GM13977 (cell line): ENCODE measurements around the gene ZNF446.

Experiments
- DNase-seq: peaks from one replicate; pipeline ENCODE4 v3.0.0; 2012; ENCODE audit warnings: low spot score
- CTCF ChIP-seq: IDR thresholded peaks from 2 replicates; pipeline ENCODE4 v1.5.1; 2012; ENCODE audit warnings: mild to moderate bottlenecking, control low read depth; ENCODE audit not compliant: insufficient read depth; ENCODE audit errors: extremely low read depth, missing control alignments
- in situ Hi-C: fragments of 300-500 bp; cut with MboI; formaldehyde crosslinking; loops from one replicate; pipeline ENCODE4 v1.12.0; 2022; ENCODE audit warnings: low sequenced_read_pairs, low pct_unique_long_range_greater_than_20kb, mixed read lengths, inconsistent platforms; ENCODE audit not compliant: unreplicated experiment

The ZNF446 gene

GRCh38 chr19:58473775-58474174 is 2.4 kb upstream of the ZNF446 start:
- in situ Hi-C loops = no loop called here
- no peak for DNase-seq
- no peak for TF ChIP-seq CTCF

- no peak for DNase-seq
- TF ChIP-seq CTCF = no peak
- in situ Hi-C loops = no loop called here
Observed at GRCh38 chr19:58474291-58474996, 1.7 kb upstream of the ZNF446 start.

GRCh38 chr19:58474997-58475713 is 997 bp upstream of the ZNF446 start:
- no peak for TF ChIP-seq CTCF
- in situ Hi-C loops = no loop called here

GRCh38 chr19:58476498-58477015 is 405 bp downstream of the ZNF446 start:
- no peak for TF ChIP-seq CTCF
- in situ Hi-C loops = no loop called here
- DNase-seq = no peak

More at GRCh38 chr19:58474997-58475713, 997 bp upstream of the ZNF446 start:
- DNase-seq = peak; percentile 65

- no peak for DNase-seq
- TF ChIP-seq CTCF = no peak
- in situ Hi-C loops = no loop called here
Observed at GRCh38 chr19:58477130-58477529, 978 bp downstream of the ZNF446 start.

GRCh38 chr19:58477871-58478270 is 1.7 kb downstream of the ZNF446 start:
- TF ChIP-seq CTCF = no peak
- in situ Hi-C loops = no loop called here
- DNase-seq = no peak
